Measurements from ENCODE around the gene MCCD1. TPM values are rescaled to one million over a fixed set of nuclear protein-coding genes. Genes with fewer than 3 reads are reported as not detected.

Gene MCCD1
- total and polyA plus RNA-seq, 2 of the 13 experiments (the other 11 are each of a cell fraction or from before 2014, with no cell fraction given) = 0.15 TPM; not detected in 1

- no peak for TF ChIP-seq ZBTB49 (CRISPR knock-in tag; IDR thresholded peaks at IDR 0.05; ENCODE audit: borderline replicate concordance)
- TF ChIP-seq ETV5 (CRISPR knock-in tag; IDR thresholded peaks at IDR 0.05; ENCODE audit: borderline replicate concordance) = no peak
- no peak for TF ChIP-seq SOX5 (CRISPR knock-in tag; IDR thresholded peaks at IDR 0.05; ENCODE audit: borderline replicate concordance)
- no peak for TF ChIP-seq MEIS2 (CRISPR knock-in tag; IDR thresholded peaks at IDR 0.05)
- TF ChIP-seq E2F2 (CRISPR knock-in tag; IDR thresholded peaks at IDR 0.05; ENCODE audit: borderline replicate concordance) = no peak
- TF ChIP-seq ZBTB38 (CRISPR knock-in tag; IDR thresholded peaks at IDR 0.05) = no peak
- no peak for TF ChIP-seq DRAP1 (CRISPR knock-in tag; IDR thresholded peaks at IDR 0.05)
- TF ChIP-seq ZBTB21 (CRISPR knock-in tag; IDR thresholded peaks at IDR 0.05) = no peak
- no peak for TF ChIP-seq POLR2AphosphoS2 (IDR thresholded peaks at IDR 0.05; ENCODE audit: low read depth, low read length)
- no peak for TF ChIP-seq ELF1 (CRISPR knock-in tag; IDR thresholded peaks at IDR 0.05)
- no peak for TF ChIP-seq TCF7 (IDR thresholded peaks at IDR 0.05; ENCODE audit: low read depth)
- TF ChIP-seq ZNF83 (CRISPR knock-in tag; IDR thresholded peaks at IDR 0.05; ENCODE audit: borderline replicate concordance) = 0 out of 2 replicates have a peak, but pooled peaks have one; percentile 36
- TF ChIP-seq NONO (IDR thresholded peaks at IDR 0.05) = no peak
- peak; percentile 59 for TF ChIP-seq NONO (CRISPR knock-in tag; conservative IDR thresholded peaks at IDR 0.05)
- TF ChIP-seq ZNF687 (CRISPR knock-in tag; IDR thresholded peaks at IDR 0.05) = 0 out of 2 replicates have a peak, but pooled peaks have one; percentile 12
- TF ChIP-seq HOMEZ (CRISPR knock-in tag; IDR thresholded peaks at IDR 0.05; ENCODE audit: low read depth) = no peak
- TF ChIP-seq RBM22 (optimal IDR thresholded peaks at IDR 0.05; ENCODE audit: low read length) = peak; percentile 91
- no peak for TF ChIP-seq ZNF276 (CRISPR knock-in tag; IDR thresholded peaks at IDR 0.05; ENCODE audit: low read depth)
- TF ChIP-seq ZNF180 (CRISPR knock-in tag; IDR thresholded peaks at IDR 0.05; ENCODE audit: borderline replicate concordance, low read depth) = no peak
These were observed at the start of gene MCCD1 (continued) for GRCh38 chr6:31528821-31529328.

All from HepG2 (cell line).